GM12878 (cell line): ENCODE results near the gene KLHL1. TPM values are rescaled to one million over a fixed set of nuclear protein-coding genes. Genes with fewer than 3 reads are reported as not detected.

Experiments used
- ATAC-seq: fragments of 200-7000 bp; cut with Tn5 transposase; 3 replicates; pipeline ENCODE4 v1.9.1; 2020; ENCODE audit warnings: mild to moderate bottlenecking, moderate library complexity
- BruUV-seq: library from RNA; stranded (reverse); fragments of 400-500 nt; replicated peaks from 2 replicates; lab custom pipeline; 2021; lab: Mats Ljungman, UMichigan
- CTCF ChIA-PET: fragments of 300-600 bp; sonication (Branson Sonifier 250); formaldehyde crosslinking; extraction: SDS; loops from one replicate; lab custom pipeline; 2021; ENCODE audit warnings: inconsistent platforms; lab: Yijun Ruan, JAX
- POLR2A ChIA-PET: fragments of 350-600 bp; formaldehyde crosslinking; extraction: SDS; loops from one replicate; lab custom pipeline; 2021; ENCODE audit warnings: inconsistent platforms; lab: Charles Lee
- RAD21 ChIA-PET: fragments of 300-600 bp; sonication (Branson Sonifier 250); formaldehyde crosslinking; loops from one replicate; lab custom pipeline; 2023; ENCODE audit warnings: antibody characterized with exemption; ENCODE audit not compliant: unreplicated experiment; lab: Charles Lee
- SMC1A ChIA-PET: fragments of 300-600 bp; sonication (Branson Sonifier 250); formaldehyde crosslinking; loops from one replicate; lab custom pipeline; 2023; ENCODE audit not compliant: unreplicated experiment, uncharacterized antibody; lab: Charles Lee
- DNase-seq: peaks from one replicate; pipeline ENCODE4 v3.0.0-alpha.2; 2011; ENCODE audit warnings: low read depth, low spot score
- FAIRE-seq: peaks from 3 replicates; lab custom pipeline; 2011; peaks lifted over from hg19 to GRCh38; lab: Jason Lieb, UNC
- H2AFZ ChIP-seq: 2 replicates; pipeline ENCODE4 v1.6.0; 2011; ENCODE audit warnings: low read depth, low read length, control low read depth; ENCODE audit not compliant: control insufficient read depth
- H3K27ac ChIP-seq: 2 replicates; pipeline ENCODE4 v1.5.1; 2011; ENCODE audit warnings: control low read depth; ENCODE audit not compliant: control insufficient read depth, insufficient read depth
- H3K27me3 ChIP-seq, 2 experiments: replicated peaks in 1 of 2; 2 replicates each; pipeline versions ENCODE4 v1.6.0 to v1.6.1; 2011; ENCODE audit warnings: low read length in 1 of 2; ENCODE audit not compliant: control insufficient read depth in 2 of 2, insufficient read depth in 2 of 2
- H3K36me3 ChIP-seq, 2 experiments: 2 replicates each; pipeline ENCODE4 v1.5.1; 2011; ENCODE audit warnings: low read length in 1 of 2; ENCODE audit not compliant: control insufficient read depth in 2 of 2, insufficient read depth in 2 of 2
- H3K4me1 ChIP-seq: 2 replicates; pipeline ENCODE4 v1.6.1; 2011; ENCODE audit warnings: mild to moderate bottlenecking, low read length, moderate library complexity, mixed read lengths; ENCODE audit not compliant: control insufficient read depth, insufficient read depth
- H3K4me2 ChIP-seq: 2 replicates; pipeline ENCODE4 v1.6.0; 2011; ENCODE audit warnings: control low read depth; ENCODE audit not compliant: control insufficient read depth, insufficient read depth
- H3K4me3 ChIP-seq: fragments of 200-600 bp; sonication (generic); 2 replicates; pipeline ENCODE4 v1.5.1; 2016
- H3K79me2 ChIP-seq: 2 replicates; pipeline ENCODE4 v1.6.0; 2011; ENCODE audit warnings: low read length; ENCODE audit not compliant: control insufficient read depth, insufficient read depth
- H3K9ac ChIP-seq: 2 replicates; pipeline ENCODE4 v1.8.0; 2011; ENCODE audit warnings: low read length, control low read depth, mixed read lengths; ENCODE audit not compliant: control insufficient read depth, insufficient read depth
- H3K9me3 ChIP-seq: replicated peaks from 3 replicates; pipeline ENCODE4 v1.5.1; 2011; ENCODE audit warnings: mild to moderate bottlenecking, low read length; ENCODE audit not compliant: control insufficient read depth, insufficient read depth
- H4K20me1 ChIP-seq: 2 replicates; pipeline ENCODE4 v1.6.0; 2011; ENCODE audit not compliant: control insufficient read depth, insufficient read depth
- E2F4 ChIP-seq: IDR thresholded peaks from 2 replicates; pipeline ENCODE4 v1.6.1; 2012; ENCODE audit warnings: low read depth, low read length, improper control_type of control experiment
- EZH2 ChIP-seq: IDR thresholded peaks from 2 replicates; pipeline ENCODE4 v1.6.1; 2012; ENCODE audit warnings: low read depth, mild to moderate bottlenecking, control low read depth, inconsistent platforms, low read length, borderline replicate concordance; ENCODE audit not compliant: control insufficient read depth
- FOXM1 ChIP-seq: IDR thresholded peaks from 2 replicates; pipeline ENCODE4 v1.6.1; 2012; ENCODE audit warnings: low read depth, mild to moderate bottlenecking, inconsistent platforms, low read length, moderate library complexity
- IRF3 ChIP-seq: fragments of 450-650 bp; IDR thresholded peaks from 2 replicates; pipeline ENCODE4 v1.6.1; 2014; ENCODE audit warnings: mild to moderate bottlenecking
- JUND ChIP-seq: IDR thresholded peaks from 2 replicates; pipeline ENCODE4 v1.6.1; 2012; ENCODE audit warnings: low read depth, mild to moderate bottlenecking, low read length, improper control_type of control experiment, moderate library complexity
- MEF2A ChIP-seq: IDR thresholded peaks from 2 replicates; pipeline ENCODE4 v1.6.1; 2011; ENCODE audit warnings: low read depth, mild to moderate bottlenecking, low read length, moderate library complexity; ENCODE audit not compliant: insufficient read depth
- MTA3 ChIP-seq: IDR thresholded peaks from 2 replicates; pipeline ENCODE4 v1.6.1; 2012; ENCODE audit warnings: low read length, inconsistent platforms, borderline replicate concordance
- RB1 ChIP-seq: fragments of 450-650 bp; formaldehyde crosslinking; IDR thresholded peaks from 2 replicates; pipeline ENCODE4 v1.6.1; 2017; ENCODE audit warnings: mild to moderate bottlenecking, borderline replicate concordance
- RCOR1 ChIP-seq: conservative IDR thresholded peaks from 2 replicates; pipeline ENCODE4 v1.6.1; 2012; ENCODE audit warnings: low read depth, low read length, improper control_type of control experiment
- SIX5 ChIP-seq: IDR thresholded peaks from 2 replicates; pipeline ENCODE4 v1.6.1; 2011; ENCODE audit warnings: mild to moderate bottlenecking, low read depth, low read length, moderate library complexity; ENCODE audit not compliant: severe bottlenecking
- STAT1 ChIP-seq: fragments of 450-650 bp; conservative IDR thresholded peaks from 2 replicates; pipeline ENCODE4 v1.6.1; 2014; ENCODE audit warnings: antibody characterized with exemption, mild to moderate bottlenecking
- TBL1XR1 ChIP-seq: IDR thresholded peaks from 2 replicates; pipeline ENCODE4 v1.6.1; 2012; ENCODE audit warnings: low read depth, low read length, improper control_type of control experiment
- TCF7 ChIP-seq: IDR thresholded peaks from 2 replicates; pipeline ENCODE4 v1.6.1; 2014; ENCODE audit warnings: antibody characterized with exemption, borderline replicate concordance
- ZNF24 ChIP-seq: fragments of 450-650 bp; IDR thresholded peaks from 2 replicates; pipeline ENCODE4 v1.6.1; 2017; ENCODE audit warnings: antibody characterized with exemption, mild to moderate bottlenecking
- ZNF274 ChIP-seq: IDR thresholded peaks from one replicate; pipeline ENCODE4 v1.8.0; 2011; ENCODE audit not compliant: insufficient read length, insufficient read depth
- WGBS: methylation state at CpG from one replicate; pipeline ENCODE4 v1.1.6; 2016; ENCODE audit warnings: low lambda C conversion rate; ENCODE audit not compliant: insufficient replicate concordance, insufficient coverage; ENCODE audit errors: missing lambda C conversion rate; 5-methylcytosine and 5-hydroxymethylcytosine counted together
- in situ Hi-C: fragments of 300-500 bp; cut with MboI; formaldehyde crosslinking; loops from 9 replicates; pipeline ENCODE4 v1.14.3; 2018; ENCODE audit warnings: mixed read lengths
- intact Hi-C: fragments of 100-400 bp; cut with micrococcal nuclease; formaldehyde crosslinking; loops from one replicate; pipeline ENCODE4 v1.14.2; 2022; ENCODE audit not compliant: unreplicated experiment
- polyA plus RNA-seq, 11 experiments: library from polyadenylated mRNA; depleted of rRNA in 4 of 11; unstranded in 6 of 11; stranded (reverse) in 5 of 11; fragments of >200 nt; fragmentation: Nextera tagmentation in 4 of 11; fragmentation: Illumina TruSeq in 1 of 11; extraction: Ambion mirVana in 4 of 11; extraction: Trizol in 1 of 11; gene quantifications; 1 replicate in 1 of 11; 2 replicates in 10 of 11; pipeline versions ENCODE4 v1.2.1 to v1.2.3, GENCODE V29; 2011 to 2016; ENCODE audit warnings: inconsistent platforms in 2 of 11, missing spikeins in 2 of 11, low read depth in 1 of 11
- total RNA-seq, 4 experiments: library from RNA; depleted of rRNA in 3 of 4; stranded (reverse); fragments of >200 nt in 3 of 4; fragmentation: Illumina TruSeq in 1 of 4; extraction: Trizol in 1 of 4; gene quantifications; 2 replicates each; pipeline versions ENCODE4 v1.2.1 to v1.2.3, GENCODE V29; 2013 to 2021

The KLHL1 gene
- total and polyA plus RNA-seq, 10 of the 15 experiments (the other 5 are each of a cell fraction or from before 2014, with no cell fraction given), result 0.02 to 0.13 (median 0.05) TPM; not detected in 2

- no peak for TF ChIP-seq JUND
- no peak for TF ChIP-seq TCF7
- no peak for TF ChIP-seq RCOR1
- no peak for TF ChIP-seq TBL1XR1
- no peak for TF ChIP-seq ZNF274
- no peak for TF ChIP-seq ZNF24
- no peak for TF ChIP-seq RB1
- TF ChIP-seq, all 136 proteins: peak for 0
- WGBS, result 36% methylated on average over 4 of the region's 4 CpGs
- RAD21 ChIA-PET, result no interaction called here
- H3K27ac ChIP-seq, result no peak overlapping the region
- no peaks in the 10 kb centered on the region for H3K4me1 ChIP-seq
- H3K36me3 ChIP-seq, result no peaks in the 10 kb centered on the region
- CTCF ChIA-PET, result no interaction called here
- BruUV-seq, result no TSS peak
- H3K79me2 ChIP-seq, result no peaks in the 10 kb centered on the region
- intact Hi-C loops (no loop called here), in situ Hi-C loops (no loop called here)
- no peaks in the 10 kb centered on the region for H3K27me3 ChIP-seq
- DNase-seq (no peak), ATAC-seq (no peak), FAIRE-seq (no peak)
- H4K20me1 ChIP-seq, result no peaks in the 10 kb centered on the region
- no peaks in the 10 kb centered on the region for H3K9me3 ChIP-seq
- H3K4me3 ChIP-seq, result no peak overlapping the region
- SMC1A ChIA-PET, result no interaction called here
- H3K9ac ChIP-seq, result no peak overlapping the region
- POLR2A ChIA-PET, result no interaction called here
- H2AFZ ChIP-seq, result no peak overlapping the region
- no peak overlapping the region for H3K4me2 ChIP-seq
Measured at GRCh38 chr13:69776937-69777336, 331.3 kb downstream of the KLHL1 start.

- in situ Hi-C loops, result no loop called here
- ATAC-seq (no peak), DNase-seq (no peak), FAIRE-seq (no peak)
- Histone ChIP-seq H2AFZ (no peak overlapping the region), H3K79me2 (no peaks in the 10 kb centered on the region), H3K27ac (no peak overlapping the region), H3K9ac (no peak overlapping the region), H3K9me3 (no peaks in the 10 kb centered on the region; the same call in 2 of the 3 replicates), H3K36me3 (no peaks in the 10 kb centered on the region), H3K4me1 (no peaks in the 10 kb centered on the region), H3K27me3 (no peaks in the 10 kb centered on the region), H4K20me1 (no peaks in the 10 kb centered on the region), H3K4me3 (no peak overlapping the region), H3K4me2 (no peak overlapping the region)
- CTCF ChIA-PET, result no interaction called here
- POLR2A ChIA-PET, result no interaction called here
- WGBS, result 53% methylated on average over 3 of the region's 3 CpGs
- intact Hi-C loops, result no loop called here
- SMC1A ChIA-PET, result no interaction called here
- BruUV-seq, result no TSS peak
- TF ChIP-seq SIX5 (no peak), EZH2 (no peak), IRF3 (no peak), STAT1 (no peak), FOXM1 (no peak), JUND (no peak), MTA3 (no peak), MEF2A (no peak), E2F4 (no peak)
- RAD21 ChIA-PET, result no interaction called here
Measured at GRCh38 chr13:69769608-69770007, 338.6 kb downstream of the KLHL1 start.
